Activated CD4-positive, alpha-beta T cell treated with anti-CD3 and anti-CD28 coated beads, Interleukin-2, amount 50 U/mL, for 4 hours (primary cell): ENCODE results near the gene DNPH1.

Source experiments
- DNase-seq, 2 experiments: peaks; one replicate each; pipeline ENCODE4 v3.0.0-alpha.2; 2020

The DNPH1 gene

DNA sequence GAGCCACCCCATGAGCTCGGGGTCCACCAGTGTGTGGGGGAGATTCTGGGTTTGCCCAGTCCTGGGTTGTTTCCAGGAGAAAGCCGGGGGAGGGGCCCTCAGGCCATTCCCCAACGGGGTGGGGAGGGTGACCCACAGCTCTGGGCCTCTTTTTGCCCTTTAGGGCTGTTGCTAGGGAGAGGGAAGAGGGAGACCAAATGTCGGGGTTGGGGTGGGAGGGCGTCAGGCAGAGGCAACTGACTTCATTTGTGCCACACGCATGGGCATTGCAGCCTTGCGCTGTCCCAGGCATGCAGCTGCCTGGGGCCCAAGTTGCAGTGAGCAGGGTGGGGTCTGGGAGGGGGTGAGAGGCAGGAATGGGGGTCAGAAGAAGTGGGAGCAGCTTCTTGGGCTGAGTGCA is 49.2 kb downstream of the DNPH1 start:
- no peak for DNase-seq

DNA sequence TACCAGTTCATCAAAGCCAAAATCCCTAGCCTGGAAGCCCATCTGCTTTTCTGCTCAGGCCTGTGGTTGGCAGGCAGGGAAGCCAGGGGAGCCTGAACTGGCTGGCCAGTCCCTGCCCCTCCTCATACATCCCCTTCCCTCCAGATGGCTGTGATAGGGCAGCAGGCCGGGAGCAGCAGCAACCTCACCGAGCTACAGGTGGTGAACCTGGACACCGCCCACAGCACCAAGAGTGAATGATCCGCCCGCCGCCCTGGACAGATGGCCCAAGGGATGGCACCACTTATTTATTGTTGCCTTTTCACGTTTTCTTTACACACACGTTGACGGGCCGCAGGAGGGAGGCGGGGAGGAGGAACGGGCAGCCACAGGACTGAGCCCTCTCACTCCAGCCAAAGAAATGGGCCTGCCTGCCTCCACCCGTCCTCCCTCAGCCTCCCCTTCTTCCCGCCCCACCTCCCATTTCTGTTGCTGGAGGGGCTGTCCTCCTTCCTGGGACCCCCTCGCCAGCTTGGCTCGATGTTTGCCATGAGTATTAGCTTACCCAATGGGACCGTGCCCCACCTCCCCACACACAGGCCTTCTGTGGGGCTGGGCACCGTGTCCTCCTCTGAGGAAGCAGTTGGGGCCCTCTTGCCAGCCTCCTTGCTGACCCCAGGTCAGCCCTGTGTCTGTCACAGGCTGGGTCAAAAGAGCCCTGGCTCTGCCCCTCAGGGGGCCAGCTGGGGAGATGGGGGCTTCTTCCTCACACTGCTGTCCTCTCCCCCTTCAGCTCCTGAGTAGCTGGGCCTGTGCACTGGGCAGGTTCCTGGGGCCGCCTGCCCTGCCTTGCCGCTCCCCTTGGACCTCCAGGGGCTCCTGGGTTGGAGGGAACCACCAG is 50.1 kb downstream of the DNPH1 start:
- DNase-seq: no peak

DNA sequence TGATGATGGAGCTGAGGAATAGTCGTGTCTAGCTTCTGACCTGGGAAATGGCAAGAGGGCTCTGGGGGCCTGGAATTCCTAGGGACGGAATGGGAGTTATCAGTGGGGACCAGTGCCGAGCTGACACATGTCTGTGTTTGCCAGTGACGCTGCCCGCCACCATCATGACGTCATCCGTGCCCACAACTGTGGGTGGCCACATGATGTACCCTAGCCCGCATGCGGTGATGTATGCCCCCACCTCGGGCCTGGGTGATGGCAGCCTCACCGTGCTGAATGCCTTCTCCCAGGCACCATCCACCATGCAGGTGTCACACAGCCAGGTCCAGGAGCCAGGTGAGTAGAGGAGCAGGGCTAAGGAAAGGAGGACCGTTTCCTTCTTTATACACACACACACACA is 51.1 kb downstream of the DNPH1 start:
- DNase-seq: no peak

DNA sequence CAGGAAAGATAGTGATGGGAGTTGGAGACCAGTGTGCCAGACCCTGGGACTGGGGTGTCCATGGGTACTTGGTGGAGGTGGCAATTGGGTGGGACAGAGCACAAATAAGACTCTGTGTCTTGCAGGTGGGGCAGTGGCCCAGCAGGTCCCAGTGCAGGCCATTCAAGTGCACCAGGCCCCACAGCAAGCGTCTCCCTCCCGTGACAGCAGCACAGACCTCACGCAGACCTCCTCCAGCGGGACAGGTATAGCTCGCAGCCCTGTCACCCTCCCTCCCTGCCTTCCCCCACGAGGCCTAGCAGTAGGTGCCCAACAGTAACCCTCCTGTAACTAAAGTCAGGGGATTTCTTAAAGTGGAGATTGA is 52.9 kb downstream of the DNPH1 start:
- no peak for DNase-seq

DNA sequence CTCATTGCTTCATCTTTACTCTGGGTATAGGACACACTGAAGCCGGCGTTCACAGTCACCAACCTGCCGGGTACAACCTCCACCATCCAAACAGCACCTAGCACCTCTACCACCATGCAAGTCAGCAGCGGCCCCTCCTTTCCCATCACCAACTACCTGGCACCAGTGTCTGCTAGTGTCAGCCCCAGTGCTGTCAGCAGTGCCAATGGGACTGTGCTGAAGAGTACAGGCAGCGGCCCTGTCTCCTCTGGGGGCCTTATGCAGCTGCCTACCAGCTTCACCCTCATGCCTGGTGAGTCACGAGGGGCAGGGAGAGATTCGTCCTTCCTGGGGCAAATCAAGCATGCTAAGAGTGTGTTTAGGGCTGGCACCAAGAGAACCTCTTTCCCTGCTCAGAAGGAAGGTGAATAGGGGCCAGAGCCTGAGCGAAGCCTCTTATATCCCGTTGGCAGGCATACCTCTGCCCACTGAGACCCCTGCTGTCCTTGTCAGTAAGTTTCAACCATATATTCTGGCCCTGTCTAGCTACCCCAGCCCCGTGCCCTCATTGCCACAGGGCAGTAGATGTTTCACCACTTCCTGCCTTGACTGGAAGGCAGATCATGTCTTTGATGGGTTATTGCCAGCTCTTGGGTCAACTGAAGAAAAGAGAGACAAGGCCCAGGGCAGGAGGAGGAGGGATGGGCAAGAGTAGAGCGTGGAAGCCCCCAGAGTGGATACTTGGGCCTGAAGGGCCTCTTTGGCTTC is 53.4 kb downstream of the DNPH1 start:
- no peak for DNase-seq
